OCI-LY3 (cell line): ENCODE results near the gene SLC1A1.

ENCODE experiments used
- EZH2phosphoT487 ChIP-seq: fragments of 200-600 bp; shearing (Covaris generic); IDR thresholded peaks from 2 replicates; pipeline ENCODE4 v1.6.1; 2018; ENCODE audit warnings: antibody characterized with exemption, mixed run types, low read depth
- TF ChIP-seq, protein P1 (sequence below): fragments of 200-600, 300-600 bp; sonication (generic); IDR thresholded peaks from 2 replicates; pipeline ENCODE4 v1.5.1; 2014; ENCODE audit warnings: antibody characterized with exemption, low read length, low read depth

DNA sequence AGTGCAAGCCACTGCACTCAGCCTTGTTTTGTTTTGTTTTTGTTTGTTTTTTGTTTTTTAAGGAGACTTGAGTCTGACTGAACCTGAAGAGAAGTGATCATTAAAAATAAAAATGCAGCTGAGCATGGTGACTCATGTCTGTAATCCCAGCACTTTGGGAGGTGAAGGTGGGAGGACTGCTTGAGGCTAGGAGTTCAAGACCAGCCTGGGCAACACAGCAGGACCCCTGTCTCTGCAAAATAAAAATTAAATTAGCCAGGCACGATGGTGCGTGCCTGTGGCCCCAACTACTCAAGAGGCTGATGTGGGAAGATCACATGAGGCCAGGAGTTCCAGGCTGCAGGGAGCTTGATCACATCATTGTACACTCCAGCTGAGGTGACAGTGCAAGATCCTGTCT is 6.2 kb downstream of the SLC1A1 start:
- TF ChIP-seq, protein P1, sequence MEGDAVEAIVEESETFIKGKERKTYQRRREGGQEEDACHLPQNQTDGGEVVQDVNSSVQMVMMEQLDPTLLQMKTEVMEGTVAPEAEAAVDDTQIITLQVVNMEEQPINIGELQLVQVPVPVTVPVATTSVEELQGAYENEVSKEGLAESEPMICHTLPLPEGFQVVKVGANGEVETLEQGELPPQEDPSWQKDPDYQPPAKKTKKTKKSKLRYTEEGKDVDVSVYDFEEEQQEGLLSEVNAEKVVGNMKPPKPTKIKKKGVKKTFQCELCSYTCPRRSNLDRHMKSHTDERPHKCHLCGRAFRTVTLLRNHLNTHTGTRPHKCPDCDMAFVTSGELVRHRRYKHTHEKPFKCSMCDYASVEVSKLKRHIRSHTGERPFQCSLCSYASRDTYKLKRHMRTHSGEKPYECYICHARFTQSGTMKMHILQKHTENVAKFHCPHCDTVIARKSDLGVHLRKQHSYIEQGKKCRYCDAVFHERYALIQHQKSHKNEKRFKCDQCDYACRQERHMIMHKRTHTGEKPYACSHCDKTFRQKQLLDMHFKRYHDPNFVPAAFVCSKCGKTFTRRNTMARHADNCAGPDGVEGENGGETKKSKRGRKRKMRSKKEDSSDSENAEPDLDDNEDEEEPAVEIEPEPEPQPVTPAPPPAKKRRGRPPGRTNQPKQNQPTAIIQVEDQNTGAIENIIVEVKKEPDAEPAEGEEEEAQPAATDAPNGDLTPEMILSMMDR = no peak
- no peak for TF ChIP-seq EZH2phosphoT487
